ENCODE measurements around the gene STAB1. TPM values are rescaled to one million over a fixed set of nuclear protein-coding genes. Genes with fewer than 3 reads are reported as not detected.

Gene STAB1
- total and polyA plus RNA-seq, 10 donors = 287 to 1,994 (median 586) TPM

GRCh38 chr3:52547143-52547542, 52.0 kb downstream of the STAB1 start:
- no peak for DNase-seq
- 72 to 92% (median 86%) methylated on average over 2 of the region's 2 CpGs for WGBS, 5 donors
- H3K27me3 ChIP-seq (replicated peaks in 1 of 7) = no peaks in the 10 kb centered on the region
- H3K36me3 ChIP-seq = peaks cover 0 to 95% (median 52%) of the 10 kb centered on the region in 6 donors
- intact Hi-C loops (cut with DNase I; ENCODE audit: low total_unique reads) = no loop called here
- no peak overlapping the region for H3K4me3 ChIP-seq
- TF ChIP-seq POLR2AphosphoS5 (IDR thresholded peaks at IDR 0.05) (no peak), POLR2A (IDR thresholded peaks at IDR 0.05) (no peak), CTCF (IDR thresholded peaks at IDR 0.05 in 8 of 11, conservative IDR thresholded peaks at IDR 0.05 in 3 of 11) (no peak)
- H3K27ac ChIP-seq = no peak overlapping the region
- no peaks in the 10 kb centered on the region for H3K9me3 ChIP-seq
- no peaks in the 10 kb centered on the region for H3K4me1 ChIP-seq

- intact Hi-C loops (cut with DNase I; ENCODE audit: low total_unique reads) = no loop called here
- no peak overlapping the region for H3K27ac ChIP-seq
Measured at GRCh38 chr3:52551118-52551517, 56.0 kb downstream of the STAB1 start.

GRCh38 chr3:52552089-52552488, 57.0 kb downstream of the STAB1 start:
- peaks cover 0 to 8% (median 0%) of the 10 kb centered on the region in 6 donors for H3K4me1 ChIP-seq
- H3K27ac ChIP-seq = no peak overlapping the region
- WGBS, 5 donors = 81 to 88% (median 85%) methylated on average over 3 of the region's 3 CpGs

More at GRCh38 chr3:52551118-52551517, 56.0 kb downstream of the STAB1 start:
- Histone ChIP-seq H3K36me3 (peaks cover 3 to 99% (median 73%) of the 10 kb centered on the region in 6 donors), H3K27me3 (replicated peaks in 1 of 7) (no peaks in the 10 kb centered on the region), H3K9me3 (no peaks in the 10 kb centered on the region), H3K4me1 (no peaks in the 10 kb centered on the region), H3K4me3 (no peak overlapping the region)
- TF ChIP-seq POLR2A (IDR thresholded peaks at IDR 0.05) (no peak), CTCF (IDR thresholded peaks at IDR 0.05 in 8 of 11, conservative IDR thresholded peaks at IDR 0.05 in 3 of 11) (no peak), POLR2AphosphoS5 (IDR thresholded peaks at IDR 0.05) (no peak)
- DNase-seq = no peak

More at GRCh38 chr3:52552089-52552488, 57.0 kb downstream of the STAB1 start:
- no peak for DNase-seq
- intact Hi-C loops (cut with DNase I; ENCODE audit: low total_unique reads) = no loop called here
- peaks cover 3 to 98% (median 68%) of the 10 kb centered on the region in 6 donors for H3K36me3 ChIP-seq
- H3K27me3 ChIP-seq (replicated peaks in 1 of 7) = no peaks in the 10 kb centered on the region
- TF ChIP-seq POLR2A (IDR thresholded peaks at IDR 0.05) (no peak), CTCF (IDR thresholded peaks at IDR 0.05 in 8 of 11, conservative IDR thresholded peaks at IDR 0.05 in 3 of 11) (no peak), POLR2AphosphoS5 (IDR thresholded peaks at IDR 0.05) (no peak)
- H3K9me3 ChIP-seq = no peaks in the 10 kb centered on the region
- H3K4me3 ChIP-seq = no peak overlapping the region
